HPDE6-E6E7 (cell line): ENCODE data around the gene SLC25A22.

Experiments used
- DNase-seq: peaks from one replicate; pipeline ENCODE4 v3.0.0; 2011; ENCODE audit warnings: missing footprints; ENCODE audit errors: extremely low spot score

SLC25A22 gene

GRCh38 chr11:833849-834311 is 35.8 kb upstream of the SLC25A22 start:
- DNase-seq = no peak

- no peak for DNase-seq
Measured at GRCh38 chr11:833114-833791, 35.2 kb upstream of the SLC25A22 start.

GRCh38 chr11:832529-833113 is 34.5 kb upstream of the SLC25A22 start, which contains the start of gene CD151:
TSS of gene CD151 (plus strand) at chr11:832952. CDS start at chr11:836070, 3,118 bp downstream.
- no peak for DNase-seq

- no peak for DNase-seq
Measured at GRCh38 chr11:831961-832528, 34.0 kb upstream of the SLC25A22 start.

GRCh38 chr11:831118-831864 is 33.2 kb upstream of the SLC25A22 start:
- no peak for DNase-seq

GRCh38 chr11:830295-831117 is 32.4 kb upstream of the SLC25A22 start:
- no peak for DNase-seq

GRCh38 chr11:829847-830294 is 31.8 kb upstream of the SLC25A22 start:
- no peak for DNase-seq

GRCh38 chr11:829176-829846 is 31.2 kb upstream of the SLC25A22 start:
- no peak for DNase-seq

- no peak for DNase-seq
Measured at GRCh38 chr11:828506-829175, 30.6 kb upstream of the SLC25A22 start.

GRCh38 chr11:827897-828192 is 29.8 kb upstream of the SLC25A22 start, which contains the start of gene CRACR2B:
TSS of gene CRACR2B (plus strand) at chr11:827919. CDS start at chr11:828608, 689 bp downstream.
- no peak for DNase-seq

- DNase-seq = no peak
Measured at GRCh38 chr11:827146-827896, 29.2 kb upstream of the SLC25A22 start.

GRCh38 chr11:826836-827145 is 28.7 kb upstream of the SLC25A22 start:
- DNase-seq = no peak

GRCh38 chr11:826227-826621 is 28.1 kb upstream of the SLC25A22 start:
- no peak for DNase-seq

GRCh38 chr11:825366-826226 is 27.5 kb upstream of the SLC25A22 start:
- no peak for DNase-seq

- DNase-seq = no peak
Measured at GRCh38 chr11:824942-825341, 26.9 kb upstream of the SLC25A22 start.

- DNase-seq = no peak
Measured at GRCh38 chr11:824292-824880, 26.3 kb upstream of the SLC25A22 start.

GRCh38 chr11:823441-824291 is 25.6 kb upstream of the SLC25A22 start:
- DNase-seq = no peak
